ENCODE data around the gene ERICH3.

DNA sequence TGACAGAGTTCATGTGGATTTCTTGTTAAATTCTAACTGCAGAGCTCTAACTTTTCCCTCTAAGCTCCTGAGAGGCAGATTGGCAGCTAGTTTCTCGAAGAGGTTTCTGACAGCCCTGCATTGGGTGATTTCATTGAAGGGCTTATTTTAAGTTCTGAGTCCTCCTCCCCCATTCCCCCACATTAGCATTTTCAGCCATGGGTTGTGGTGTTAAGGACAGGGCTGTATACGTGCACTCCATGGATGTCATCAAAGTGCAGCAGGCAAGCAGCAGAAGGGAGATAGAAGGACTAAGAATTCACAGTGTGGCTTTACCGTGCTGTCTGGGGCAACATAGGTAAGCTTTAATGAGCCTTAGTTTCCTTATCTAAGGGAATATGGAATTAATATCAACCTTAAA lies 40.3 kb upstream of the ERICH3 start:
- TF ChIP-seq, protein P1, sequence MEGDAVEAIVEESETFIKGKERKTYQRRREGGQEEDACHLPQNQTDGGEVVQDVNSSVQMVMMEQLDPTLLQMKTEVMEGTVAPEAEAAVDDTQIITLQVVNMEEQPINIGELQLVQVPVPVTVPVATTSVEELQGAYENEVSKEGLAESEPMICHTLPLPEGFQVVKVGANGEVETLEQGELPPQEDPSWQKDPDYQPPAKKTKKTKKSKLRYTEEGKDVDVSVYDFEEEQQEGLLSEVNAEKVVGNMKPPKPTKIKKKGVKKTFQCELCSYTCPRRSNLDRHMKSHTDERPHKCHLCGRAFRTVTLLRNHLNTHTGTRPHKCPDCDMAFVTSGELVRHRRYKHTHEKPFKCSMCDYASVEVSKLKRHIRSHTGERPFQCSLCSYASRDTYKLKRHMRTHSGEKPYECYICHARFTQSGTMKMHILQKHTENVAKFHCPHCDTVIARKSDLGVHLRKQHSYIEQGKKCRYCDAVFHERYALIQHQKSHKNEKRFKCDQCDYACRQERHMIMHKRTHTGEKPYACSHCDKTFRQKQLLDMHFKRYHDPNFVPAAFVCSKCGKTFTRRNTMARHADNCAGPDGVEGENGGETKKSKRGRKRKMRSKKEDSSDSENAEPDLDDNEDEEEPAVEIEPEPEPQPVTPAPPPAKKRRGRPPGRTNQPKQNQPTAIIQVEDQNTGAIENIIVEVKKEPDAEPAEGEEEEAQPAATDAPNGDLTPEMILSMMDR (conservative IDR thresholded peaks at IDR 0.05 in 1 of 2, IDR thresholded peaks at IDR 0.05 in 1 of 2; ENCODE audit: low read depth in 1 of 2, low read length in 2 of 2) = no peak
- TF ChIP-seq EZH2 (IDR thresholded peaks at IDR 0.05; ENCODE audit: low read length, missing control alignments) = no peak
